ENCODE measurements around the gene CAPRIN1. TPM values are rescaled to one million over a fixed set of nuclear protein-coding genes. Genes with fewer than 3 reads are reported as not detected.

CAPRIN1 gene
- total and polyA plus RNA-seq, 2 of the 8 experiments (the other 6 are each of a cell fraction or from before 2014, with no cell fraction given): 221 to 317 TPM

- TF ChIP-seq MAX (IDR thresholded peaks at IDR 0.05) (peak; percentile 7; the same call in 1 of the 2 replicates), HDAC6 (IDR thresholded peaks at IDR 0.05; ENCODE audit: low read depth, low read length) (no peak), SIN3A (conservative IDR thresholded peaks at IDR 0.05 in 1 of 2, IDR thresholded peaks at IDR 0.05 in 1 of 2; ENCODE audit: low read depth in 1 of 2, low read length in 2 of 2) (peak in 1 of 2 experiments; percentile 83; a peak in 2 of 4 replicates), POLR2A (IDR thresholded peaks at IDR 0.05; ENCODE audit: control extremely low read depth in 1 of 2, low read depth in 2 of 2, low read length in 2 of 2) (peak; percentile 71 to 81), BRCA1 (IDR thresholded peaks at IDR 0.05; ENCODE audit: low read depth, low read length) (no peak), ASH2L (IDR thresholded peaks at IDR 0.05; ENCODE audit: low read length) (peak; percentile 51), RAD21 (IDR thresholded peaks at IDR 0.05 in 1 of 2, conservative IDR thresholded peaks at IDR 0.05 in 1 of 2; ENCODE audit: low read depth in 2 of 2, low read length in 2 of 2) (no peak), SP4 (IDR thresholded peaks at IDR 0.05; ENCODE audit: low read length) (peak; percentile 99), NANOG (IDR thresholded peaks at IDR 0.05; ENCODE audit: insufficient read depth, low read depth, low read length, poor library complexity, severe bottlenecking) (peak; percentile 4), CHD2 (IDR thresholded peaks at IDR 0.05; ENCODE audit: low read length) (0 out of 2 replicates have a peak, but pooled peaks have one; percentile 11), BACH1 (IDR thresholded peaks at IDR 0.05; ENCODE audit: low read length) (peak; percentile 33; the same call in 1 of the 2 replicates), KDM5A (IDR thresholded peaks at IDR 0.05; ENCODE audit: low read length) (no peak), POLR2AphosphoS5 (IDR thresholded peaks at IDR 0.05; ENCODE audit: low read depth, low read length) (peak; percentile 59; the same call in 1 of the 2 replicates), CBX5 (IDR thresholded peaks at IDR 0.05; ENCODE audit: low read depth, low read length) (no peak), SAP30 (IDR thresholded peaks at IDR 0.05; ENCODE audit: insufficient read depth, insufficient replicate concordance, low read length) (no peak), SRF (IDR thresholded peaks at IDR 0.05; ENCODE audit: low read depth, low read length) (no peak), CREB1 (IDR thresholded peaks at IDR 0.05) (no peak), PHF8 (conservative IDR thresholded peaks at IDR 0.05; ENCODE audit: low read depth, low read length) (peak; percentile 70), SP2 (IDR thresholded peaks at IDR 0.05; ENCODE audit: low read length) (no peak), EP300 (IDR thresholded peaks at IDR 0.05; ENCODE audit: borderline replicate concordance in 1 of 2, low read depth in 2 of 2, low read length in 2 of 2) (0 out of 3 replicates have a peak, but pooled peaks of 1 of the 2 experiments have one; percentile 15), TAF1 (IDR thresholded peaks at IDR 0.05; ENCODE audit: low read depth, low read length) (peak; percentile 85), TBP (IDR thresholded peaks at IDR 0.05; ENCODE audit: low read depth, low read length) (peak; percentile 61)
These were observed at the start of gene CAPRIN1 (continued) for GRCh38 chr11:34051349-34052035.
